HCT116 (cell line): ENCODE measurements around the gene CDON. TPM values are rescaled to one million over a fixed set of nuclear protein-coding genes. Genes with fewer than 3 reads are reported as not detected.

Experiments used
- ATAC-seq: fragments of 200-7000 bp; cut with Tn5 transposase; 2 replicates; pipeline ENCODE4 v1.9.1; 2020; ENCODE audit warnings: mild to moderate bottlenecking, moderate library complexity
- BruUV-seq: library from RNA; stranded (reverse); fragments of 400-500 nt; replicated peaks from 2 replicates; lab custom pipeline; 2021; lab: Mats Ljungman, UMichigan
- CTCF ChIA-PET: fragments of 300-600 bp; sonication (Branson Sonifier 250); formaldehyde crosslinking; loops from one replicate; lab custom pipeline; 2021; ENCODE audit warnings: antibody characterized with exemption; lab: Charles Lee
- POLR2A ChIA-PET: fragments of 300-600, 350-600 bp; sonication (Branson Sonifier 250); formaldehyde crosslinking; loops from one replicate; lab custom pipeline; 2021; ENCODE audit warnings: antibody characterized with exemption; lab: Charles Lee
- RAD21 ChIA-PET, 2 experiments: fragments of 300-600 bp; sonication (Branson Sonifier 250); formaldehyde crosslinking; loops; one replicate each; lab custom pipeline; 2023; ENCODE audit warnings: low total read pairs in 2 of 2; ENCODE audit not compliant: uncharacterized antibody in 2 of 2, unreplicated experiment in 2 of 2, low non-redundant PET in 1 of 2; lab: Charles Lee
- DNase-seq: peaks from one replicate; pipeline ENCODE4 v3.0.0-alpha.2; 2010; ENCODE audit warnings: low read depth, low spot score
- H2AFZ ChIP-seq: fragments of 200-600 bp; shearing (Covaris generic), sonication (generic); 2 replicates; pipeline ENCODE4 v1.6.1; 2017; ENCODE audit warnings: low read depth, mixed run types, mixed read lengths, antibody characterized with exemption, low read length; ENCODE audit not compliant: poor library complexity, severe bottlenecking
- H3K27ac ChIP-seq: 2 replicates; pipeline ENCODE4 v1.5.1; 2012; ENCODE audit warnings: low read depth, low read length
- H3K27me3 ChIP-seq: fragments of 200-600 bp; sonication (generic); 2 replicates; pipeline ENCODE4 v1.6.1; 2016; ENCODE audit warnings: mixed run types, low read length, mixed read lengths; ENCODE audit not compliant: insufficient read depth
- H3K36me3 ChIP-seq, 2 experiments: fragments of 200-500 bp in 1 of 2; fragments of 200-600 bp in 1 of 2; sonication (Bioruptor generic) in 1 of 2; sonication (generic) in 1 of 2; 2 replicates each; pipeline versions ENCODE4 v1.5.1 to v1.6.1; 2014 to 2016; ENCODE audit warnings: low read length in 2 of 2, inconsistent platforms in 1 of 2, mixed read lengths in 1 of 2, mixed run types in 1 of 2; ENCODE audit not compliant: insufficient read depth in 2 of 2, control insufficient read depth in 1 of 2
- H3K4me1 ChIP-seq, 2 experiments: fragments of 200-600 bp in 1 of 2; sonication (generic) in 1 of 2; 2 replicates each; pipeline versions ENCODE4 v1.5.1 to v1.6.1; 2012 to 2017; ENCODE audit warnings: low read length in 2 of 2, inconsistent platforms in 1 of 2, mild to moderate bottlenecking in 1 of 2, mixed read lengths in 1 of 2, mixed run types in 1 of 2, moderate library complexity in 1 of 2; ENCODE audit not compliant: insufficient read depth in 2 of 2, control insufficient read depth in 1 of 2
- H3K4me2 ChIP-seq: fragments of 200-600 bp; sonication (generic); 2 replicates; pipeline ENCODE4 v1.6.1; 2017; ENCODE audit warnings: mixed run types, low read length, mixed read lengths
- H3K4me3 ChIP-seq, 2 experiments: fragments of 200-600 bp in 1 of 2; sonication (generic) in 1 of 2; replicated peaks in 1 of 2; 2 replicates each; pipeline ENCODE4 v1.5.1; 2011 to 2016; ENCODE audit warnings: low read length in 2 of 2, control low read depth in 1 of 2, low read depth in 1 of 2, mild to moderate bottlenecking in 1 of 2, mixed read lengths in 1 of 2, mixed run types in 1 of 2
- H3K79me2 ChIP-seq: fragments of 200-600 bp; sonication (generic); 2 replicates; pipeline ENCODE4 v1.6.1; 2017; ENCODE audit warnings: mild to moderate bottlenecking, mixed run types, low read length, moderate library complexity, mixed read lengths; ENCODE audit not compliant: insufficient read depth
- H3K9ac ChIP-seq: fragments of 200-600 bp; sonication (generic); 2 replicates; pipeline ENCODE4 v1.6.1; 2016; ENCODE audit warnings: low read length, mixed read lengths
- H3K9me2 ChIP-seq: fragments of 200-600 bp; sonication (generic), shearing (Covaris generic); 2 replicates; pipeline ENCODE4 v1.6.1; 2017; ENCODE audit warnings: mixed run types, mild to moderate bottlenecking, moderate library complexity; ENCODE audit not compliant: insufficient read depth
- H3K9me3 ChIP-seq, 2 experiments: fragments of 200-500 bp in 1 of 2; fragments of 200-600 bp in 1 of 2; sonication (Bioruptor generic) in 1 of 2; sonication (generic) in 1 of 2; 2 replicates each; pipeline ENCODE4 v1.6.1; 2014 to 2017; ENCODE audit warnings: low read length in 2 of 2, mixed read lengths in 2 of 2, inconsistent platforms in 1 of 2, low read depth in 1 of 2, mild to moderate bottlenecking in 1 of 2, mixed run types in 1 of 2, moderate library complexity in 1 of 2; ENCODE audit not compliant: control insufficient read depth in 1 of 2, insufficient read depth in 1 of 2
- H4K20me1 ChIP-seq: fragments of 200-600 bp; sonication (generic), shearing (Covaris generic); 2 replicates; pipeline ENCODE4 v1.6.1; 2017; ENCODE audit warnings: mixed run types, mild to moderate bottlenecking, moderate library complexity; ENCODE audit not compliant: insufficient read depth
- CBX3 ChIP-seq: IDR thresholded peaks from 2 replicates; pipeline ENCODE4 v1.6.1; 2012; ENCODE audit warnings: low read depth
- EGR1 ChIP-seq: IDR thresholded peaks from 2 replicates; pipeline ENCODE4 v1.6.1; 2012; ENCODE audit warnings: low read depth
- EZH2 ChIP-seq: fragments of 200-600 bp; sonication (generic); IDR thresholded peaks from 2 replicates; pipeline ENCODE4 v1.6.1; 2017; ENCODE audit warnings: antibody characterized with exemption, mixed run types
- FOSL1 ChIP-seq: IDR thresholded peaks from 2 replicates; pipeline ENCODE4 v1.6.1; 2012; ENCODE audit warnings: low read depth
- JUND ChIP-seq: IDR thresholded peaks from 2 replicates; pipeline ENCODE4 v1.6.1; 2012
- POLR2AphosphoS5 ChIP-seq: IDR thresholded peaks from 2 replicates; pipeline ENCODE4 v1.6.1; 2011; ENCODE audit warnings: mild to moderate bottlenecking, low read depth, low read length, moderate library complexity
- SIN3A ChIP-seq: IDR thresholded peaks from 2 replicates; pipeline ENCODE4 v1.6.1; 2012; ENCODE audit warnings: low read depth
- SRF ChIP-seq: IDR thresholded peaks from 2 replicates; pipeline ENCODE4 v1.6.1; 2012; ENCODE audit warnings: low read depth
- TCF7L2 ChIP-seq: IDR thresholded peaks from 2 replicates; pipeline ENCODE4 v1.7.0; 2011; ENCODE audit warnings: borderline replicate concordance, inconsistent platforms; ENCODE audit not compliant: insufficient read depth, insufficient read length; ENCODE audit errors: extremely low read depth
- ZFX ChIP-seq: fragments of 450-650 bp; IDR thresholded peaks from 2 replicates; pipeline ENCODE4 v1.6.1; 2017
- ZNF274 ChIP-seq: fragments of 200-500 bp; sonication (Bioruptor generic); IDR thresholded peaks from 2 replicates; pipeline ENCODE4 v1.6.1; 2014; ENCODE audit warnings: mild to moderate bottlenecking, low read depth, low read length, inconsistent platforms
- intact Hi-C: fragments of 100-400 bp; cut with micrococcal nuclease; formaldehyde crosslinking; loops from 2 replicates; pipeline ENCODE4 v1.10.0; 2022
- total RNA-seq: library from RNA; stranded (reverse); gene quantifications from one replicate; pipeline ENCODE4 v1.2.1, GENCODE V29; 2021; ENCODE audit not compliant: unreplicated experiment
- TF ChIP-seq, protein P1 (sequence below): IDR thresholded peaks from 2 replicates; pipeline ENCODE4 v1.6.1; 2012
- TF ChIP-seq, protein P2 (sequence below): IDR thresholded peaks from 2 replicates; pipeline ENCODE4 v1.6.1; 2011; ENCODE audit warnings: mild to moderate bottlenecking, low read length, moderate library complexity; ENCODE audit not compliant: insufficient replicate concordance; ENCODE audit errors: extremely low read depth
- TF ChIP-seq, protein P3 (sequence below), 3 experiments: fragments of 200-600 bp in 1 of 3; sonication (generic) in 1 of 3; IDR thresholded peaks in 2 of 3; conservative IDR thresholded peaks in 1 of 3; 2 replicates each; pipeline ENCODE4 v1.5.1; 2012 to 2017; ENCODE audit warnings: low read depth in 2 of 3, low read length in 2 of 3, antibody characterized with exemption in 1 of 3, borderline replicate concordance in 1 of 3, control low read depth in 1 of 3, mild to moderate bottlenecking in 1 of 3, mixed read lengths in 1 of 3, mixed run types in 1 of 3, moderate library complexity in 1 of 3; ENCODE audit not compliant: insufficient read depth in 1 of 3

CDON gene
- total RNA-seq, 1 experiment from 2014 or later = 16.9 TPM

DNA sequence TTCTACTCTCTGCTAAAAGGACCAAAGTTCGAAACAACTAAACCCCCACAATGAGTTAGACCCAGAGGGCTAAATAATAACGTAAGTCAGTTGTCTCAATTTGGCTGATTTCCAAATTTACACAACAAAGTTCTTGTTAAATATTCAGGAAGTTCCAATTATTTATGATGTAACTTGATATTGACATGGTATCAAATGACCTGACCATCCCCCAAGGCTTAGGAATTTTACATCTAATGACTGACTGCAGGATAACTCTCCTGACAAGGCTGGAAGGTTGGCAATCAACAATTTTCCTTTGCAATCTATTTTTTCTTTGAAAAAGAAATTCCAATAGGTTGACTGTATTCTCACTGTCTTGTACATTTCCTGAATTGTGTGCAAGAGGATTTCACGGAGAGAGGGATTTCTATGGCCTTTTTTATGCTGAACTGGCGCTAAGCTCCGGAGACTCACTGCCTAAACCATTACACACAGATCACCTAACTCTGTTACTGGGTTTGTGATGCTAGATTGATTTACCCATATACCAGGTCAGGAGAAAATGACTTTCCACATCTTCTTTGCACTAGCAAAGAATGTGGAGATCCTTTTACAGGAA, 9.6 kb upstream of the CDON start:
- H3K4me1 ChIP-seq = peaks cover 0 to 4% of the 10 kb centered on the region in 2 experiments; a peak in 1 of 4 replicates
- intact Hi-C loops = no loop called here
- no peaks in the 10 kb centered on the region for H4K20me1 ChIP-seq
- H3K4me2 ChIP-seq = no peak overlapping the region
- H2AFZ ChIP-seq = no peak overlapping the region
- H3K36me3 ChIP-seq = no peaks in the 10 kb centered on the region
- H3K4me3 ChIP-seq = no peak overlapping the region
- no TSS peak for BruUV-seq
- CTCF ChIA-PET = no interaction called here
- H3K9me2 ChIP-seq = no peaks in the 10 kb centered on the region
- H3K27ac ChIP-seq = no peak overlapping the region
- POLR2A ChIA-PET = no interaction called here
- no peaks in the 10 kb centered on the region for H3K79me2 ChIP-seq
- no peaks in the 10 kb centered on the region for H3K9me3 ChIP-seq
- no peak for TF ChIP-seq ZFX
- no peak for TF ChIP-seq ZNF274
- no peak for TF ChIP-seq FOSL1
- no peak for TF ChIP-seq JUND
- no peak for TF ChIP-seq CBX3
- TF ChIP-seq TCF7L2 = no peak
- TF ChIP-seq, protein P1, sequence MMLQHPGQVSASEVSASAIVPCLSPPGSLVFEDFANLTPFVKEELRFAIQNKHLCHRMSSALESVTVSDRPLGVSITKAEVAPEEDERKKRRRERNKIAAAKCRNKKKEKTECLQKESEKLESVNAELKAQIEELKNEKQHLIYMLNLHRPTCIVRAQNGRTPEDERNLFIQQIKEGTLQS = no peak
- TF ChIP-seq POLR2AphosphoS5 = no peak
- TF ChIP-seq, protein P2, sequence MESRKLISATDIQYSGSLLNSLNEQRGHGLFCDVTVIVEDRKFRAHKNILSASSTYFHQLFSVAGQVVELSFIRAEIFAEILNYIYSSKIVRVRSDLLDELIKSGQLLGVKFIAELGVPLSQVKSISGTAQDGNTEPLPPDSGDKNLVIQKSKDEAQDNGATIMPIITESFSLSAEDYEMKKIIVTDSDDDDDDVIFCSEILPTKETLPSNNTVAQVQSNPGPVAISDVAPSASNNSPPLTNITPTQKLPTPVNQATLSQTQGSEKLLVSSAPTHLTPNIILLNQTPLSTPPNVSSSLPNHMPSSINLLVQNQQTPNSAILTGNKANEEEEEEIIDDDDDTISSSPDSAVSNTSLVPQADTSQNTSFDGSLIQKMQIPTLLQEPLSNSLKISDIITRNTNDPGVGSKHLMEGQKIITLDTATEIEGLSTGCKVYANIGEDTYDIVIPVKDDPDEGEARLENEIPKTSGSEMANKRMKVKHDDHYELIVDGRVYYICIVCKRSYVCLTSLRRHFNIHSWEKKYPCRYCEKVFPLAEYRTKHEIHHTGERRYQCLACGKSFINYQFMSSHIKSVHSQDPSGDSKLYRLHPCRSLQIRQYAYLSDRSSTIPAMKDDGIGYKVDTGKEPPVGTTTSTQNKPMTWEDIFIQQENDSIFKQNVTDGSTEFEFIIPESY = no peak
- TF ChIP-seq, protein P3, sequence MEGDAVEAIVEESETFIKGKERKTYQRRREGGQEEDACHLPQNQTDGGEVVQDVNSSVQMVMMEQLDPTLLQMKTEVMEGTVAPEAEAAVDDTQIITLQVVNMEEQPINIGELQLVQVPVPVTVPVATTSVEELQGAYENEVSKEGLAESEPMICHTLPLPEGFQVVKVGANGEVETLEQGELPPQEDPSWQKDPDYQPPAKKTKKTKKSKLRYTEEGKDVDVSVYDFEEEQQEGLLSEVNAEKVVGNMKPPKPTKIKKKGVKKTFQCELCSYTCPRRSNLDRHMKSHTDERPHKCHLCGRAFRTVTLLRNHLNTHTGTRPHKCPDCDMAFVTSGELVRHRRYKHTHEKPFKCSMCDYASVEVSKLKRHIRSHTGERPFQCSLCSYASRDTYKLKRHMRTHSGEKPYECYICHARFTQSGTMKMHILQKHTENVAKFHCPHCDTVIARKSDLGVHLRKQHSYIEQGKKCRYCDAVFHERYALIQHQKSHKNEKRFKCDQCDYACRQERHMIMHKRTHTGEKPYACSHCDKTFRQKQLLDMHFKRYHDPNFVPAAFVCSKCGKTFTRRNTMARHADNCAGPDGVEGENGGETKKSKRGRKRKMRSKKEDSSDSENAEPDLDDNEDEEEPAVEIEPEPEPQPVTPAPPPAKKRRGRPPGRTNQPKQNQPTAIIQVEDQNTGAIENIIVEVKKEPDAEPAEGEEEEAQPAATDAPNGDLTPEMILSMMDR (IDR thresholded peaks at IDR 0.05 in 2 of 3, conservative IDR thresholded peaks at IDR 0.05 in 1 of 3; ENCODE audit: borderline replicate concordance in 1 of 3, insufficient read depth in 1 of 3, low read depth in 2 of 3, low read length in 2 of 3) = no peak
- no peak for TF ChIP-seq SIN3A
- TF ChIP-seq EGR1 = no peak
- no peak for TF ChIP-seq SRF
- no peak for TF ChIP-seq EZH2
- H3K27me3 ChIP-seq = no peaks in the 10 kb centered on the region
- RAD21 ChIA-PET = no interaction called here
- H3K9ac ChIP-seq = no peak overlapping the region
- no peak for DNase-seq
- ATAC-seq = no peak
